ENCODE data around the gene MGMT. TPM values are rescaled to one million over a fixed set of nuclear protein-coding genes. Genes with fewer than 3 reads are reported as not detected.

The MGMT gene
- total and polyA plus RNA-seq, 2 donors from 2014 or later = 25.9 to 70.0 TPM

DNA sequence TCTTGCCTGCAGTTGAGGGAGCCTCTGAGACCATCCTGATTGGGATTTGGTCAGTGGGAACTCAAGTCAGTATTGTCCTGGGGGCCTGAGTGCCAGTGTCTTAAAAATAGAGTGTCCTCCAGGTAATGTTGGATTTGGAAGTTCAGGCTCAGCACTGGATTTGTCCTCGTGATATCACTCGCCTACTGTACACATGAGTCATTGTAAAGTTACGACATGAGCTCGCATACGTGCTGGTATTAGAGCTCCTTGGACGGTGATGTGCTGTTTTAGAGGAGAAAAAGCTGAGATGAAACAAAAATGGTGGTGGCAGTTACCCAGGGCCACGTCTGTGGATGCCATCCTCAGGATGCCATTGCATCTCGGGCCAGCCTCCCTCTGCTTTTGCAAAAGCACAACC is 78.2 kb downstream of the MGMT start:
- peaks cover 0 to 3% (median 2%) of the 10 kb centered on the region in 3 donors for H3K4me1 ChIP-seq (ENCODE audit: control insufficient read depth in 2 of 3, insufficient read depth in 2 of 3, low read depth in 1 of 3, low read length in 3 of 3)
- H3K9me3 ChIP-seq (ENCODE audit: control insufficient read depth in 2 of 3, insufficient read depth in 1 of 3, low read length in 3 of 3) = no peaks in the 10 kb centered on the region
- intact Hi-C loops (cut with DNase I) = no loop called here
- TF ChIP-seq, protein P1, sequence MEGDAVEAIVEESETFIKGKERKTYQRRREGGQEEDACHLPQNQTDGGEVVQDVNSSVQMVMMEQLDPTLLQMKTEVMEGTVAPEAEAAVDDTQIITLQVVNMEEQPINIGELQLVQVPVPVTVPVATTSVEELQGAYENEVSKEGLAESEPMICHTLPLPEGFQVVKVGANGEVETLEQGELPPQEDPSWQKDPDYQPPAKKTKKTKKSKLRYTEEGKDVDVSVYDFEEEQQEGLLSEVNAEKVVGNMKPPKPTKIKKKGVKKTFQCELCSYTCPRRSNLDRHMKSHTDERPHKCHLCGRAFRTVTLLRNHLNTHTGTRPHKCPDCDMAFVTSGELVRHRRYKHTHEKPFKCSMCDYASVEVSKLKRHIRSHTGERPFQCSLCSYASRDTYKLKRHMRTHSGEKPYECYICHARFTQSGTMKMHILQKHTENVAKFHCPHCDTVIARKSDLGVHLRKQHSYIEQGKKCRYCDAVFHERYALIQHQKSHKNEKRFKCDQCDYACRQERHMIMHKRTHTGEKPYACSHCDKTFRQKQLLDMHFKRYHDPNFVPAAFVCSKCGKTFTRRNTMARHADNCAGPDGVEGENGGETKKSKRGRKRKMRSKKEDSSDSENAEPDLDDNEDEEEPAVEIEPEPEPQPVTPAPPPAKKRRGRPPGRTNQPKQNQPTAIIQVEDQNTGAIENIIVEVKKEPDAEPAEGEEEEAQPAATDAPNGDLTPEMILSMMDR (IDR thresholded peaks at IDR 0.05; ENCODE audit: borderline replicate concordance, extremely low read depth, insufficient read depth) = no peak
- no peaks in the 10 kb centered on the region for H3K27me3 ChIP-seq (ENCODE audit: control insufficient read depth, insufficient read depth, low read length)
- no peak overlapping the region for H3K4me3 ChIP-seq (ENCODE audit: low read length in 3 of 3)
- no peak overlapping the region for H3K27ac ChIP-seq (ENCODE audit: low read depth in 2 of 2, low read length in 2 of 2)
- no peaks in the 10 kb centered on the region for H3K36me3 ChIP-seq (ENCODE audit: control insufficient read depth in 2 of 3, insufficient read depth in 3 of 3, low read length in 3 of 3)
- DNase-seq (no peak), FAIRE-seq (no peak)
- H3K9ac ChIP-seq (ENCODE audit: low read length in 3 of 3) = no peak overlapping the region

DNA sequence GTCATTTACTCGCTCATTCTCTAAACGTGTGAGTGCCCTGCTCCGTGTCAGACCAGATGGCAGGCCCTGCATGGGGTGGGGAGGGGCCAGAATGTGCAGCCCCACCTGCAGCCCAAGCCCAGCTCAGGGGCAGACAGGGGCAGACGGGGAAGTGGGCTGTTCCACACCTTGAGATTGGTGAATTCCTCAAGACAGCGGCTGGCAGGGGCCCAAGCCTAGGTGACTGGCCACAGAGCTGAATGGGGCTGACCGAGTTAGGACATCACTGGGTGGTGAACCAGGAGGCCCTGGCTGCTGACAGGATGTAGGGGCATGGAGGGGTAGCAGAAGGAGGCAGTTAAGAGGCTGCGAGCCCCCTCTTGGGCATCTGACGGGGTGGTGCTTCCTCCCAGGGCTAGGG is 79.1 kb downstream of the MGMT start:
- peak in 1 of 5 donors; percentile 41 for DNase-seq
- intact Hi-C loops (cut with DNase I) = no loop called here

DNA sequence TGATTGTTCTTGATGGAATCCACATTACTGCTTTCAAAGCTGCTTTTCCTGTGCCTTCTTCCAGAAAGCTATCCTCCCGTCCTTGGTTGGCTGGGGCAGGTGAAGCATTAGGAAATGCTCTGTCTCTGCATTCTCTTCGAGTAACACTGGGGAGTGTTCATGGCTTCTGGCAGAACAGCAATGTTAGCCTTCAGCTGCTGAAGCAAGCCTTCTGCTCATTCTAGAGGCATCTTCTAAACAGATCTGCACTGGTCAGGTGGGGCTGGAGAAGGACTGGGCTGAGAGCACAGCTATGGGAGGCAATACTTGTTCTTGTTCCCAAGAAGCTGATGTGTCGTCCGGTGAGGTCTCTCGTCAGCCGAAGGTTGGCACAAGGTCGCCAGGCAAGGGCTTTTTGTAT is 80.6 kb downstream of the MGMT start:
- Histone ChIP-seq H3K9me3 (ENCODE audit: control insufficient read depth in 2 of 3, insufficient read depth in 1 of 3, low read length in 3 of 3) (no peaks in the 10 kb centered on the region), H3K9ac (ENCODE audit: low read length in 3 of 3) (no peak overlapping the region), H3K36me3 (ENCODE audit: control insufficient read depth in 2 of 3, insufficient read depth in 3 of 3, low read length in 3 of 3) (no peaks in the 10 kb centered on the region), H3K27me3 (ENCODE audit: control insufficient read depth, insufficient read depth, low read length) (no peaks in the 10 kb centered on the region), H3K4me1 (ENCODE audit: control insufficient read depth in 2 of 3, insufficient read depth in 2 of 3, low read depth in 1 of 3, low read length in 3 of 3) (peaks cover 0 to 2% (median 0%) of the 10 kb centered on the region in 3 donors), H3K4me3 (ENCODE audit: low read length in 3 of 3) (no peak overlapping the region), H3K27ac (ENCODE audit: low read depth in 2 of 2, low read length in 2 of 2) (no peak overlapping the region)
- TF ChIP-seq, protein P1 (IDR thresholded peaks at IDR 0.05; ENCODE audit: borderline replicate concordance, extremely low read depth, insufficient read depth) = no peak
- FAIRE-seq = no peak
- DNase-seq = no peak
- intact Hi-C loops (cut with DNase I) = no loop called here

More for the DNA sequence above, 79.1 kb downstream of the MGMT start:
- H3K27ac ChIP-seq (ENCODE audit: low read depth in 2 of 2, low read length in 2 of 2) = no peak overlapping the region
- FAIRE-seq = no peak
- no peak overlapping the region for H3K9ac ChIP-seq (ENCODE audit: low read length in 3 of 3)
- no peaks in the 10 kb centered on the region for H3K9me3 ChIP-seq (ENCODE audit: control insufficient read depth in 2 of 3, insufficient read depth in 1 of 3, low read length in 3 of 3)
- TF ChIP-seq, protein P1 (IDR thresholded peaks at IDR 0.05; ENCODE audit: borderline replicate concordance, extremely low read depth, insufficient read depth) = no peak
- peaks cover 0 to 3% (median 2%) of the 10 kb centered on the region in 3 donors for H3K4me1 ChIP-seq (ENCODE audit: control insufficient read depth in 2 of 3, insufficient read depth in 2 of 3, low read depth in 1 of 3, low read length in 3 of 3)
- H3K4me3 ChIP-seq (ENCODE audit: low read length in 3 of 3) = no peak overlapping the region
- H3K27me3 ChIP-seq (ENCODE audit: control insufficient read depth, insufficient read depth, low read length) = no peaks in the 10 kb centered on the region
- no peaks in the 10 kb centered on the region for H3K36me3 ChIP-seq (ENCODE audit: control insufficient read depth in 2 of 3, insufficient read depth in 3 of 3, low read length in 3 of 3)

DNA sequence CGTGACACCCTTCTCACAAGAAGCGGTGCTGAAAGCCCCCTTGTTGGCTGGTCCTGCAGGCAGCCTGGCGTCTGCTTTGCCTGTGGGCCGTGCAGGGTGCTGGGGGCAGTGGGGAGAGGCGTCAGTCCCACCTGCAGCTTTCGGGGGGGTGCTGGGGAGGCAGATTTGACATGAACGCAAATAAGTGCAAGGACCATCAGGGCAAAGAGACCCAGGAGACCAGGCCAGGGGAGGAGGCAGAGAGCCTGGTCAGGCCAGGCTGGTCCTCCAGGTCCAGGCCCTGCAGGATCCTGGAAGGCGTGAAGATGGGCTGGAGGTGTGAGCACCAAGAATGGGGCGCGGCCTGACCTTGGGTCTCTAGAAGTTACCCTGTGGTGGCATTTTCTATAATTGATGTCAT is 81.6 kb downstream of the MGMT start:
- FAIRE-seq (no peak), DNase-seq (no peak)
- Histone ChIP-seq H3K27me3 (ENCODE audit: control insufficient read depth, insufficient read depth, low read length) (no peaks in the 10 kb centered on the region), H3K4me1 (ENCODE audit: control insufficient read depth in 2 of 3, insufficient read depth in 2 of 3, low read depth in 1 of 3, low read length in 3 of 3) (peaks cover 0 to 2% (median 0%) of the 10 kb centered on the region in 3 donors), H3K4me3 (ENCODE audit: low read length in 3 of 3) (no peak overlapping the region), H3K27ac (ENCODE audit: low read depth in 2 of 2, low read length in 2 of 2) (no peak overlapping the region), H3K36me3 (ENCODE audit: control insufficient read depth in 2 of 3, insufficient read depth in 3 of 3, low read length in 3 of 3) (no peaks in the 10 kb centered on the region), H3K9ac (ENCODE audit: low read length in 3 of 3) (no peak overlapping the region), H3K9me3 (ENCODE audit: control insufficient read depth in 2 of 3, insufficient read depth in 1 of 3, low read length in 3 of 3) (no peaks in the 10 kb centered on the region)
- TF ChIP-seq, protein P1 (IDR thresholded peaks at IDR 0.05; ENCODE audit: borderline replicate concordance, extremely low read depth, insufficient read depth) = no peak
- intact Hi-C loops (cut with DNase I) = no loop called here
